GM19035 (cell line): ENCODE data around the gene XPO4.
"Not testable (repeated sequence)": the region's sequence is repeated elsewhere in the genome, so short reads cannot be mapped to it uniquely, and the experiment has no call there.

Experiments used
- ATAC-seq: cut with Tn5 transposase; IDR thresholded peaks from one replicate; pipeline ENCODE4 v1.9.1; 2021; ENCODE audit not compliant: unreplicated experiment

The XPO4 gene

GRCh38 chr13:20789665-20790064 lies 112.9 kb downstream of the XPO4 start:
- no peak for ATAC-seq

- no peak for ATAC-seq
Measured at GRCh38 chr13:20788312-20788711, 114.2 kb downstream of the XPO4 start.

DNA sequence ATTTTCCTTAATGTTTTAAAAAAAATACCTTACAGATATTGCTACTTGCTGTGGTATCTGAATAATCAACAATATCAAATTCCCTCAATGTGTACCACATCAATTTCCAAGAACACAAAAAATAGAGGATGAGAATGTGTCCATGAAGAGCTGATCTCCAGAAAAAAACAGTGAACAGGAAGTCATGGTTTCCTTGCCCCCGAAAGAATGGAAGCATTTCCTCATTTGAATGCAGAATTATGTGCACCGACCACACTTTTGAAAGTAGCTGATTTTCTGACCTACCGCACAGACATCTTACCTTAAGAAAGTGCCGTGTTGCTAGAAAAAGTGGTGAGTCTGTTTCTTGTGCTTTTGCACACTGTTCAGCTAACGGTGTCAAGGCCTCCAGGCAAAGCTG lies 115.4 kb downstream of the XPO4 start:
- ATAC-seq = no peak

GRCh38 chr13:20782116-20782708 lies 120.3 kb downstream of the XPO4 start:
- peak; percentile 67 for ATAC-seq

DNA sequence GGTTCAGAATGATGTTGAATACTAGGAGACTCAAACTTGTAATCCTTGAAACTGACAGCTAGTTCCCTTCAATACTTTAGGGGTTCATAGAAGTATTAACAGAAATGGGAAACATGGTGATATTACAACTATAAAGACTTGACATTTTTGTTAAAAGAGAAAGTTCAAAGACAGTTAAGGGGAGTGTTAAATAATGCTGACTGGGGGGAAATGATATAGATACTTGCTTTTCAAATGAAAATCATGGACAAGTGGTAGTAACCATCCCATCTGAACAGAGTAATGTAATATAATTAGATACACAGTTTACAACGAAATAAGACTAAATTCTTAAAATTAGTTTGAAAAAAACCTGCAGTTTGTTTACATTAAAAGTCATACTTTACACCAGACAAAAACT lies 122.2 kb downstream of the XPO4 start:
- ATAC-seq = no peak

GRCh38 chr13:20779405-20779804 lies 123.1 kb downstream of the XPO4 start:
- no peak for ATAC-seq

DNA sequence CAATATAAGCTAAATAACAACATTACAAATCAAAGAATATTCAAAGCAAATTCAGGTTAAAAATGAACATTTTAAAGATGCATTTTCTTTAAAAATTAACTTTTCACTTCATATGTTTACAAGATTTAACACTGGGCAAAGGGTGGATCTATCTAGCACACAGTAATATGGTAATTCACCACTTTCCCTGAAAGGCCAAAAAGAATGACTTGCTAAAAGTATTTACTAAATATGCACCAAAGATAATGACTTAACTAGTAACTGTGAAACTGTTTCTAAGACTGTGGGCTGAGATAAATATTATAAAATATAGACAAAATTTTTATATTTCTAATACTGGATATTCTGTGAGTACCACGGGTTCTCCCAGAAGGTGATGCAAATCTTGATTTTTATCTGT lies 124.2 kb downstream of the XPO4 start:
- no peak for ATAC-seq

GRCh38 chr13:20776751-20777150 lies 125.8 kb downstream of the XPO4 start:
- no peak for ATAC-seq

DNA sequence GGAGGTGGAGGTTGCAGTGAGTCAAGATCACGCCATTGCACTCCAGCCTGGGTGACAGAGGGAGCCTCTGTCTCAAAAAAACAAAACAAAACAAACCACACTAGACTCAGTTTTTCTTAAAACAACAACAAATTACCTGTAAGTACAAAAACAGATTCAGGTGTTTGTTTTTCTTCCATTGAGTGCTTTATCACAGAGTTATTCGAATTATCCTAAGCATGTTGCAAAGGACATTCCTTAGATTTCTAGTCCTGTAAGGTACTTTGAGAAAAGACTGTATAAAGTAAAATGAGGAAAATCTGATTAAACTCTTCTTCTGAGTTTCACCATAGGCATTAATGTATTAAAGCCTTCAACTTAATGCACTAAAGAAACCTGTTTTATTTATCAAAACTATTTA lies 126.6 kb downstream of the XPO4 start:
- ATAC-seq = no peak

DNA sequence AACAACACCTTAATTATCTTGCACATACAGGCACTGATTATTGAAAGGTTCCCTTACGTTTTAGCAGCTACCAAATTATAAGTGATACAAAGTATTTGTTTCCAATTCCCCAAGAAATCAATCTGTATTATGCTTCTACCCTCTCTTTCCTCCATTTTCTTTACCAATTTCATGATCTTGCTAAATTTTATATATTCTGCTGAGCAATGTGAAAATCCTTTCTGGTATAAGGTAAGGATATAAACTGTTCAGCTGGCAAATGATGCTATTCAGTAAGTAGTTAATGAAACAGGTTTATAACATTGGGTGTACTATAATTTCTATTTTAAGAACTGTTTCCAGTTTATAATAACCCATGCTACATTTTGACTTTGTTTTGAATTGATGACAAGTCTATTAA lies 127.8 kb downstream of the XPO4 start:
- ATAC-seq = no peak

DNA sequence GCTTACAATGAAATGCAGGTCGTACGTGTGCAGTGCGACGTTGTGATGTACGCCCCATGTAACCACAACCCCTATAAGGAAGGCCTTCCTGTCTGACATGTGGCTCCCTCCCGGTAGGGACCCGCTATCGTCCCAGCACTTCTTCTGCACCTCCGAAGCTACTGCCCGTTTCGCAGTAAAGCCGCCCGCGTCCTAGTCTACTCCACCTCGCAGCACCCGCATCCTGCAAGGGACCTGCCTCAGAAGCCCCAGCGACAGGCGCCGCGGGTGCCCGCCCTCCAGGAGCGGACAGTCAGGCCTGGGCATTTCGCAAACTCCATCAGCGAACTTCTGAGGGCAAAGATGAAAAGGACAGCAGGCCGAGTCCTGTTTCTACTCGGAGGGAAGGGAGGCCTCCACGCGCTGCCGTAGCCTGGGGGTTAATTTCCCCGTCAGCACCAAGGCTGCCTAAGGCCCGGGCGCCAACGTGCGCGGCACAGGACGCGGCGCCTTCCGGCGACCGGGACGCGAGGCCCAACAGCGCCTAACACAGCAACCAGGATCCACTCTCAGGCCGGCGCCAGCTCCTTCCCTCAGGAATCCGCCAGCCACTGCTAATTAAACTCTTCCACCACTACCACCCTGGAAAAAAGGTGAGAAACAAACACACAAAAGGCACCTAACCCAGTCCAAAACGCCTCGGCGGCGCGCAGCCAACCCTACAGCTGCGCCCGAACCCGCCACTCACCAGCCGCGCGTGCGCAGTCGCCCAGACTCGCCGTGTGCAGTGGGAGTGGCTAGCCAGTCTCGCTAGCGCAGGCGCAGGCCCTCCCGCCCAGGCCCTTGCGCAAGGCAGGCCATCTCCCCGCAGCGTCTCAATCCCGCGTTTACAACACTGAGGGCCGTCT lies 129.1 kb downstream of the XPO4 start, which contains the start of gene EEF1AKMT1:
Gene EEF1AKMT1 (minus strand): TSS at position 768 of the 887 bp plus-strand sequence. CDS start 16,363 bp downstream, outside the sequence.
- peak; percentile 81 for ATAC-seq

DNA sequence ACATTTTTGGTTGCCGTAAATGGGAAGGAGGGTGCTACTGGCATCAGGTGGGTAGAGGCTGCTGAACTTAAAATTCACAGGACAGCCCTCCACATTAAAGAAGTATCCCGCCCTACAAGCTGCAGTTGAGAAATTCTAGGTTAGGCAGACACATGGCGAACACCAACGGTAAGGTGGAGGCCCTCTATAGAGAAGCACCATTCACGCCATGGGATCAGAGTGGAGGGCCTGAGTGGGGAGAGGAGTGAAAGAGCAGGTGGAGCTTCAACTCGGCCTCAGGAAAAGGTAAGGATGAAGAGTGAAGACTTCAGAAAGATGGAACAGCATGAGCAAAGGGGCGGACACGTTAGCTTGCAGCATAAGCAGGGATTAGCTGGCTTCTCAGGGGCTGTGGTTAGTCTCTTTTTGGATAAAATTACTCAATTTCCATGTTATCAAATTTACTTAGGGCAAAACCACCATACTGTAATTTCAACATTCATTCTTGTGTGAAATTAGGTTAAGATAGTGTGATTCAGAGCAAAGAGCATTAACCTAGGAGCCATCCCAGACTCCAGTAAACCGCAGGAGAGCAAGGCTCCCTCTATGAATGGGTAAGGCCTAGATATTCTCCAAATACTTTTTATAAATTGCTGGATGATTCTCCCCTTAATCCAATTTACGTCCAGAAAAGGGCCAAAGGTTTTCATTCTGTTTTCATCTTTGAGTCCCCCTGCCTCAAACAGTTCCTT lies 130.0 kb downstream of the XPO4 start:
- ATAC-seq = no peak

DNA sequence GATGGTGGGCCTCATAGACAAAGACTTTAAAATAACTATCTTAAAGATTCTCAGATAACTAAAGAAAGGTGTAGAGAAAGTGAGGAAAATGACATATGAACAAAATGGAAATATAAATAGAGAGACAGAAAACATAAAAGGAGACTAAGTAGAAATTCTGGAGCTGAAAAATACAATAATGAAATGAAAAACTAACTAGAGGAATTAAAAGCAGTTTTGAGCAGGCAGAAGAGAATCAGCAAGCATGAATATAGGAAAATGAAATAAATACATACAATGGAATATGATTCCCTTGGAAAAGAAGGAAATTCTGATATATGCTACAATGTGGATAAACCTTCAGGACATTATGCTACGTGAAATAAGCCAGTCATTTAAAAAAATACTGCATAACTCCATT lies 132.7 kb downstream of the XPO4 start:
- no peak for ATAC-seq

GRCh38 chr13:20769091-20769490 lies 133.5 kb downstream of the XPO4 start:
- ATAC-seq = no peak

- no peak for ATAC-seq
Measured at GRCh38 chr13:20767309-20767943, 135.1 kb downstream of the XPO4 start.

DNA sequence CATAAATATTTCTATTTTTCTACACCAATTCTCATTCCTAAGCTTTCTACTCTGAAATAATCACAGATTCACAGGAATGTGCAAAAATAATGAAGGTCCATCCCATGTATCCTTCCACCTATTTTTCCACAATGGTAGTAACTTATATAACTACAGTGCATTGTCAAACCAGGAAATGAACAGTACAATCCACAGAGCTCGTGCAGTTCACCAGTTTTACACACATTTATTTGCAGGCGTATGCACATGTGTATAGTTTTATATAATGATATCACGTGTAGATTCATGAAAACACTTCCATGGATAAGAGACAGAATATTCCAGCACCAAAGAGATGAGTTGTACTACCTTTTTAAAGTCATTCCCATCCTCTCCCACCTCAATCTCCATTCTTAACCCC lies 141.7 kb downstream of the XPO4 start:
- no peak for ATAC-seq

DNA sequence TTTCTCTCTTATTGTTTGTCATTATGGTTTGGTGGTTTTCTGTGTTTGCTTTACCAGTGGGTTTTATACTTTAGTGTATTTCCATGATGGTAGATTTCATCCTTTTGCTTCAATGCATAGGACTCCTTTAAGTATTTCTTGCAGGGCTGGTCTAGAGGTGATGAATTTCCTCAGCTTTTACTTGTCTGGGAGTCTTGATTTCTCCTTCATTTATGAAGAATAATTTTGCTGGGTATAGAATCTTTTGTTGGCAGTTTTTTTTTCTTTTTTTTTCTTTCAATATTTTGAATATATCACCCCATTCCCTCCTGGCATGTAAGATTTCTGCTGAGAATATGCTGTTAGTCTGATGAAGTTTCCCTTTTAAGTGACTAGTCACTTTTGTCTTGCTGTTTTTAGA lies 148.5 kb downstream of the XPO4 start:
- ATAC-seq = no peak

- ATAC-seq = no peak
Measured at GRCh38 chr13:20749377-20749776, 153.2 kb downstream of the XPO4 start.

DNA sequence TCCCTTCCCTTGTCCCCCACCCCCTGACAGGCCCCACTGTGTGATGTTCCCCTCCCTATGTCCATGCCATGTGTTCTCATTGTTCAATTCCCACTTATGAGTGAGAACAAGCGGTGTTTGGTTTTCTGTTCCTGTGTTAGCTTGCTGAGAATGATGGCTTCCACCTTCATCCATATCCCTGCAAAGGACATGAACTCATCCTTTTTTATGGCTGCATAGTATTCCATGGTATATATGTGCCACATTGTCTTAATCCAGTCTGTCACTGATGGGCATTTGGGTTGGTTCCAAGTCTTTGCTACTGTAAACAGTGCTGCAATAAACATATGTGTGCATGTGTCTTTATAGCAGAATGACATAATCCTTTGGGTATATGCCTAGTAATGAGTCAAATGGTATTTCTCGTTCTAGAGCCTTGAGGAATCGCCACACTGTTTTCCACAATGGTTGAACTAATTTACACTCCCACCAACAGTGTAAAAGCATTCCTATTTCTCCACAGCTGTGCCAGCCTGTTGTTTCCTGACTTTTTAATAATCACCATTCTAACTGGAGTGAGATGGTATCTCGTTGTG lies 158.6 kb downstream of the XPO4 start:
- ATAC-seq = not testable (repeated sequence)

- ATAC-seq = no peak
Measured at GRCh38 chr13:20740021-20740420, 162.5 kb downstream of the XPO4 start.

DNA sequence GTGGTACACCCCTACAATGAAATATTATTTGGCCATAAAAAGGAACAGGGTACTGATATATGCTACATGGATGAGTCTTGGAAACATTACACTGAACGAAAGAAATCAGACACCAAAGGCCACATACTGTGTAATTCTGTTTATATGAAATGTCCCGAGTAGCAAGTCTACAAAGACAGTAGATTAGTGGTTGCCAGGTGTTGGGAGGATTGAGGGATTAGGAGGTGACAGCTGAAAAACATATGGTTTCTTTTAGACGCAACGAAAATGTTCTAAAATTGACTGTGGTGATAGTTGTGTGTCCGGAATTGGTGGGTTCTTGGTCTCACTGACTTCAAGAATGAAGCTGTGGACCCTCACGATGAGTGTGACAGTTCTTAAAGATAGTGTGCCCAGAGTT lies 163.9 kb downstream of the XPO4 start:
- no peak for ATAC-seq
